ENCODE measurements around the gene TBRG4.

The TBRG4 gene

GRCh38 chr7:45126201-45126600 lies 14.7 kb upstream of the TBRG4 start:
- no peak for DNase-seq (ENCODE audit: low spot score)
- no peak for TF ChIP-seq CTCF (IDR thresholded peaks at IDR 0.05)
- no peak overlapping the region for H3K27ac ChIP-seq
- H3K4me3 ChIP-seq, result no peak overlapping the region

- H3K27ac ChIP-seq, result no peak overlapping the region
- no peak for TF ChIP-seq CTCF (IDR thresholded peaks at IDR 0.05)
- no peak for DNase-seq (ENCODE audit: low spot score)
Measured at GRCh38 chr7:45125193-45125904, 13.9 kb upstream of the TBRG4 start.

GRCh38 chr7:45123913-45124710 lies 12.6 kb upstream of the TBRG4 start:
- no peak for DNase-seq (ENCODE audit: low spot score)
- H3K27ac ChIP-seq, result no peak overlapping the region
- TF ChIP-seq CTCF (IDR thresholded peaks at IDR 0.05), result no peak
- H3K4me3 ChIP-seq, result no peak overlapping the region

More at GRCh38 chr7:45125193-45125904, 13.9 kb upstream of the TBRG4 start:
- H3K4me3 ChIP-seq, result no peak overlapping the region

- Histone ChIP-seq H3K27ac (no peak overlapping the region), H3K4me3 (no peak overlapping the region)
- no peak for TF ChIP-seq CTCF (IDR thresholded peaks at IDR 0.05)
- DNase-seq (ENCODE audit: low spot score), result no peak
Measured at GRCh38 chr7:45122975-45123860, 11.7 kb upstream of the TBRG4 start.

- no peak overlapping the region for H3K4me3 ChIP-seq
- TF ChIP-seq CTCF (IDR thresholded peaks at IDR 0.05), result no peak
- DNase-seq (ENCODE audit: low spot score), result no peak
- no peak overlapping the region for H3K27ac ChIP-seq
Measured at GRCh38 chr7:45119550-45119949, 8.1 kb upstream of the TBRG4 start.

- TF ChIP-seq CTCF (IDR thresholded peaks at IDR 0.05), result no peak
Measured at GRCh38 chr7:45118889-45119331, 7.4 kb upstream of the TBRG4 start.

More at GRCh38 chr7:45118889-45119331, 7.4 kb upstream of the TBRG4 start:
- Histone ChIP-seq H3K4me3 (no peak overlapping the region), H3K27ac (no peak overlapping the region)
- no peak for DNase-seq (ENCODE audit: low spot score)

All from coronary artery (tissue), 2 donors.